Fibroblast of mammary gland (primary cell): ENCODE measurements around the gene ACOT8.

Source experiments
- DNase-seq: peaks from one replicate; pipeline ENCODE4 v3.0.0-alpha.2; 2010; ENCODE audit warnings: low read depth
- H3K4me3 ChIP-seq: 2 replicates; pipeline ENCODE4 v1.5.1; 2011; ENCODE audit warnings: low read depth, mild to moderate bottlenecking, low read length, moderate library complexity; ENCODE audit not compliant: control insufficient read depth
- CTCF ChIP-seq: conservative IDR thresholded peaks from 2 replicates; pipeline ENCODE4 v1.5.1; 2011; ENCODE audit warnings: low read depth, low read length, inconsistent platforms; ENCODE audit not compliant: control insufficient read depth, insufficient read depth

ACOT8 gene

DNA sequence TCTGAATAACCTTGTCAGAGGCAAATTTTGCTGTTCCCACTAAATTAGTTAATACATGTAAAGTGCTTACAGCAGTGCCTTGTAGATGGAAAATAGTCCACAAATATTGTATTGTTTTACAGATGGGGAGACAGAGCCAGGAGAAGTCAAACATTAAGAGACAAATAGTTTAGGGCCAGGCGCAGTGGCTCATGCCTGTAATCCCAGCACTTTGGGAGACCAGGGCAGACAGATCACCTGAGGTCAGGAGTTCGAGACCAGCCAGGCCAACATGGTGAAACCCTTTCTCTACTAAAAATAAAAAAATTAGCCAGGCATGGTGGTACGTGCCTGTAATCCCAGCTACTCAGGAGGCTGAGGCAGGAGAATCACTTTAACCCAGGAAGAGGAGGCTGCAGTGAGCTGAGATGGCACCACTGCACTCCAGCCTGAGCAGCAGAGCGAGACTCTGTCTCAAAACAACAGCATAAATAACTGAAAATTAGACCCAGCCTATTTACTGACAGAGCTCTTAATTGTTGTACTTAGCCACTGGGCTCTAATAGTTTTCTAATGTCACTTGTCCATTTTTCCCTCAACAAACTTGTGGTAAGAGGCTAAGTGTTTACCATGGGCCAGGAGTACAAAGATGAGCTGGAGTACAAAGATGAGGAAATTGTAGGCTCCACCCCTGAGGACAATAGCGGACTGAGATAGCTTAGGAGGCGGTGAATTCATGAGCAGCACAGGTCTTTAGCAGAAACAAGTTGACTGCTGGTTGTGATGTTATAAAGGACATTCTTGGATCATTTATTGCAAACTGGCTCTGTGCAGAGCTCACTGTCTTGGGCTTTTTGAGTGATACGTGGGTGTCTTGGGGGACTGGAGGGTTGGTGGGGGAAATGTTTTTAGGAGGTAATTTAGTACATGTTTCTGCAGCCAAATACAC is 6.6 kb upstream of the ACOT8 start:
- no peak for TF ChIP-seq CTCF
- DNase-seq = no peak
- H3K4me3 ChIP-seq = no peak overlapping the region

DNA sequence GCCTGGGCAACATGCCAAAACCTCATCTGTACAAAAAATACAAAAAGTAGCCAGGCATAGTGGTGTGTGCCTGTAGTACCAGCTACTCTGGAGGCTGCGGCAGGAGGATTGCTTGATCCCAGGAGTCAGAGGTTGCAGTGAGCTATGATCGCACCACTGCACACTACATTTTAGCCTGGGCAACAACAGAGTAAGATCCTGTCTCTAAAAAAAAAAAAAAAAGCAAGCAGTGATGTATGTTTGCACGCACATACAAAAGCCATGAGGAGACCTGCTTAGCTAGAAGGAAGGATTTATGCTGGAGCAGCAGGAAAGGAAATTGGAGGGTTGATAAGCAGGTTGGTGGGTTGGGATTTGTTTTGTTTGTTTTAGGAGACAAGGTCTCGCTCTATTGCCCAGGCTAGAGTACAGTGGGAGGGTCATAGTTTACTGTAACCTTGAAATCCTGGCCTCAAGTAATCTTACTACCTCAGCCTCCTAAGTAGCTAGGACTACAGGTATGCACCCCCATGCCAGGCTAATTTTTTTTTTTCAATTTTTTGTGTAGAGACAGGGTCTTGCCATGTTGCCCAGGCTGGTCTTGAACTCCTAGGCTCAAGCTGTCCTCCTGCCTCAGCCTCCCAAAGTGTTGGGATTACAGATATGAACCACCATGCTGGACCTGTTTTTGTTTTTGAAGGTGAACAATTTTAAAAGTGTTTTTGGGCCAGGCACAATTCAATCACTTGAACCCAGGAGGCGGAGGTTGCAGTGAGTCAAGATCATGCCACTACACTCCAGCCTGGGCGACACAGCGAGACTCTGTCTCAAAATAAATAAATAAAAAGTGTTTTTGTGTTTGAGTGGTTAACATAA is 4.3 kb upstream of the ACOT8 start:
- DNase-seq = no peak
- no peak for TF ChIP-seq CTCF
- H3K4me3 ChIP-seq = no peak overlapping the region

GRCh38 chr20:45860560-45861220 is 3.5 kb upstream of the ACOT8 start:
- peak; percentile 28 for DNase-seq
- H3K4me3 ChIP-seq = no peak overlapping the region
- TF ChIP-seq CTCF = no peak

- no peak for TF ChIP-seq CTCF
Observed at GRCh38 chr20:45859916-45860315, 2.7 kb upstream of the ACOT8 start.

DNA sequence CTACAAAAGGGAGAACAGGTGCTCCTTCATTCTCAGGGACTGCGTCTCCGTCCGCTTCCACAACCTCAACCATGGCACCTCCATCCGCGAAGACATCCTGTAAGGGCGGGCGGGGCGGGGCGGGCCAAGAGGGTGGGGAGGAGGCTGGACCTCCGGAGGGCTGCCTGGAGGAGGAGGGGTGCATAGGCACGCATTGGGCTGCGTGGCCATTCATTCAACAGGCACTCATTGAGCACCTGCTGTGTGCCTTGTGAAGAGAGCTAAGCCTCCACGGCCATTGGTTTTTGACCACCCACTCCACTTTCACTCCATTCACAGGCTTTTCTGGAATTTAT is 657 bp upstream of the ACOT8 start:
- TF ChIP-seq CTCF = no peak
- H3K4me3 ChIP-seq = peak overlapping the region; percentile 87
- no peak for DNase-seq

More at GRCh38 chr20:45859916-45860315, 2.7 kb upstream of the ACOT8 start:
- no peak overlapping the region for H3K4me3 ChIP-seq
- DNase-seq = no peak

DNA sequence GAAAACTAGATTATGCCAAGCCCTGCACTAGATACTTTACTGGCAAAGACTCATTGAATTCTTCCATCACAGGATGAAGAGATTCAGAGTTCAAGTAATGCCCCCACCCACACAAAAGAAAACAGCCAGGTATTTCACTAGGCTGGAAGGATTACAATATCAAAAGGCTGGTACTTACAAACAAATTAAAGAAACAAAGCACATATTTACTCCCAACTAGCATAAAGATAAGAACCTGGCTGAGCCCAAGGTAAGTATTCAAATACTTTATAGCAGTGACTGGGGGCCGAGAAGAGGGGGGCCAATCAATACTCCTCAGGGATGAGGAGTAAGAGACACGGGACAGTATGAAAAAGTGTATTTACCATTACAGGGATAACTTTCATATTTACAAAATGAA is 3.7 kb downstream of the ACOT8 start:
- TF ChIP-seq CTCF = no peak
- H3K4me3 ChIP-seq = no peak overlapping the region
- no peak for DNase-seq
